Measurements from ENCODE around the gene EPB41L3. TPM values are rescaled to one million over a fixed set of nuclear protein-coding genes. Genes with fewer than 3 reads are reported as not detected.

Gene EPB41L3
- total RNA-seq, 1 experiment from 2014 or later = 0.34 TPM

DNA sequence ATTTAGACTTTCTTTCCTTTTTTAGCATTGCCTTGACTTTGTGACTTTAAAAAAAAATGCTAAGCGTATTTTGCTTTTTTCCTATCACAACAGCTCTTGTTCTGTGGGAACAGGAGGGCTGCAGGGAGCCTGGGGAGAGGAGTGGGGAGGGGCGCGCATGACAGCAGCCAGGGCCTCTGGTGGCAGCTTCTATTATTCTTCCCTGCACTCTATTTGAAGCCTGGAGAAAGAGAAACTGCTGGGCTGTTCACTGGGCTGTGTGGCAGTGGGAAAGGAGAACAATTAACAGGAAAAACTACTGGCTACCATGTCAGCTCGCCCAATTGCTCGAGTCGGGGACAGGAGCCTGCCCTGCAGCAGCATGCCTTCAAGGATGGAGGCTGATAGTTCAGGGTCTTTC, 129.3 kb downstream of the EPB41L3 start:
- no peak overlapping the region for H3K4me2 ChIP-seq (ENCODE audit: low read length)
- H3K9me3 ChIP-seq (ENCODE audit: control insufficient read depth in 1 of 2, insufficient read depth in 1 of 2, low read depth in 1 of 2, low read length in 2 of 2) = peaks cover 3 to 20% of the 10 kb centered on the region in 2 experiments; a peak in 2 of 4 replicates
- no TSS peak for BruUV-seq (replicated peaks)
- no peak overlapping the region for H3K9ac ChIP-seq (ENCODE audit: low read length)
- H3K27ac ChIP-seq (ENCODE audit: low read depth, low read length) = no peak overlapping the region
- no peaks in the 10 kb centered on the region for H3K79me2 ChIP-seq (ENCODE audit: insufficient read depth, low read length)
- H3K9me2 ChIP-seq (ENCODE audit: insufficient read depth) = no peaks in the 10 kb centered on the region
- no peak for ATAC-seq
- H3K4me1 ChIP-seq (ENCODE audit: control insufficient read depth in 1 of 2, insufficient read depth in 2 of 2, low read length in 2 of 2) = no peaks in the 10 kb centered on the region
- CTCF ChIA-PET = no interaction called here
- H3K27me3 ChIP-seq (ENCODE audit: insufficient read depth, low read length) = no peaks in the 10 kb centered on the region
- no peaks in the 10 kb centered on the region for H3K36me3 ChIP-seq (ENCODE audit: control insufficient read depth in 1 of 2, insufficient read depth in 2 of 2, low read length in 2 of 2)
- H4K20me1 ChIP-seq (ENCODE audit: insufficient read depth) = no peaks in the 10 kb centered on the region
- no peak overlapping the region for H3K4me3 ChIP-seq (replicated peaks in 1 of 2; ENCODE audit: low read depth in 1 of 2, low read length in 2 of 2)
- no peak overlapping the region for H2AFZ ChIP-seq (ENCODE audit: low read depth, low read length, poor library complexity, severe bottlenecking)
- RAD21 ChIA-PET (ENCODE audit: low non-redundant PET in 1 of 2, low total read pairs in 2 of 2, uncharacterized antibody in 2 of 2, unreplicated experiment in 2 of 2) = no interaction called here
- no peak for DNase-seq (ENCODE audit: low read depth, low spot score)
- intact Hi-C loops (cut with micrococcal nuclease) = loop anchor here (10.0 kb wide), 1 partner anchor 460 kb away; no protein-coding TSS in a partner anchor
- TF ChIP-seq, protein P1, sequence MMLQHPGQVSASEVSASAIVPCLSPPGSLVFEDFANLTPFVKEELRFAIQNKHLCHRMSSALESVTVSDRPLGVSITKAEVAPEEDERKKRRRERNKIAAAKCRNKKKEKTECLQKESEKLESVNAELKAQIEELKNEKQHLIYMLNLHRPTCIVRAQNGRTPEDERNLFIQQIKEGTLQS (IDR thresholded peaks at IDR 0.05) = no peak
- TF ChIP-seq ZNF274 (IDR thresholded peaks at IDR 0.05; ENCODE audit: low read depth, low read length) (no peak), CBX3 (IDR thresholded peaks at IDR 0.05; ENCODE audit: low read depth) (no peak), ELF1 (IDR thresholded peaks at IDR 0.05; ENCODE audit: borderline replicate concordance, low read depth) (no peak)
- POLR2A ChIA-PET = no interaction called here

DNA sequence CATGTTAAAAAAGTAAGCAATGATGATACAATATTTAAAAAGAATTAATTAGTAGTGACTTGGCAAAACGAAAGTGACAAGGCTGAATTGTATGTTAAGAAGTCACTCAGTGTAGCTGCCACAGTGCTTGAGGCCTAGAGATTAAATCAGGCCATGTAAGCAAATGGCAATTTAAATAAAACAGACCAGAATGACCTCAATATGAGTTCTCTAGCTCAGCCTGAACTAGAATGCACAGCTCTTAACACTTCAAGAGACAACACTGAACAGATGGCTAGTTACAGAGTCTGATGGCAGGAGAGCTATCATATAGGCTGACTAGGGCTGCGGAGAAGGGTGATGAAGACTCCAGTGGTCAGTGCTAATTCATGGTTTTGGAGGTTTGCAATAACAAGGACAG, 130.3 kb downstream of the EPB41L3 start:
- no peak overlapping the region for H3K4me3 ChIP-seq (replicated peaks in 1 of 2; ENCODE audit: low read depth in 1 of 2, low read length in 2 of 2)
- intact Hi-C loops (cut with micrococcal nuclease) = loop anchor here (10.0 kb wide), 1 partner anchor 461 kb away; no protein-coding TSS in a partner anchor
- no peaks in the 10 kb centered on the region for H4K20me1 ChIP-seq (ENCODE audit: insufficient read depth)
- H3K79me2 ChIP-seq (ENCODE audit: insufficient read depth, low read length) = no peaks in the 10 kb centered on the region
- no peaks in the 10 kb centered on the region for H3K36me3 ChIP-seq (ENCODE audit: control insufficient read depth in 1 of 2, insufficient read depth in 2 of 2, low read length in 2 of 2)
- H3K27ac ChIP-seq (ENCODE audit: low read depth, low read length) = no peak overlapping the region
- H3K9ac ChIP-seq (ENCODE audit: low read length) = no peak overlapping the region
- H3K4me2 ChIP-seq (ENCODE audit: low read length) = no peak overlapping the region
- H3K27me3 ChIP-seq (ENCODE audit: insufficient read depth, low read length) = no peaks in the 10 kb centered on the region
- RAD21 ChIA-PET (ENCODE audit: low non-redundant PET in 1 of 2, low total read pairs in 2 of 2, uncharacterized antibody in 2 of 2, unreplicated experiment in 2 of 2) = no interaction called here
- POLR2A ChIA-PET = no interaction called here
- H2AFZ ChIP-seq (ENCODE audit: low read depth, low read length, poor library complexity, severe bottlenecking) = no peak overlapping the region
- H3K9me3 ChIP-seq (ENCODE audit: control insufficient read depth in 1 of 2, insufficient read depth in 1 of 2, low read depth in 1 of 2, low read length in 2 of 2) = peaks cover 6 to 20% of the 10 kb centered on the region in 2 experiments; a peak in 2 of 4 replicates
- ATAC-seq = no peak
- DNase-seq (ENCODE audit: low read depth, low spot score) = no peak
- TF ChIP-seq, protein P2, sequence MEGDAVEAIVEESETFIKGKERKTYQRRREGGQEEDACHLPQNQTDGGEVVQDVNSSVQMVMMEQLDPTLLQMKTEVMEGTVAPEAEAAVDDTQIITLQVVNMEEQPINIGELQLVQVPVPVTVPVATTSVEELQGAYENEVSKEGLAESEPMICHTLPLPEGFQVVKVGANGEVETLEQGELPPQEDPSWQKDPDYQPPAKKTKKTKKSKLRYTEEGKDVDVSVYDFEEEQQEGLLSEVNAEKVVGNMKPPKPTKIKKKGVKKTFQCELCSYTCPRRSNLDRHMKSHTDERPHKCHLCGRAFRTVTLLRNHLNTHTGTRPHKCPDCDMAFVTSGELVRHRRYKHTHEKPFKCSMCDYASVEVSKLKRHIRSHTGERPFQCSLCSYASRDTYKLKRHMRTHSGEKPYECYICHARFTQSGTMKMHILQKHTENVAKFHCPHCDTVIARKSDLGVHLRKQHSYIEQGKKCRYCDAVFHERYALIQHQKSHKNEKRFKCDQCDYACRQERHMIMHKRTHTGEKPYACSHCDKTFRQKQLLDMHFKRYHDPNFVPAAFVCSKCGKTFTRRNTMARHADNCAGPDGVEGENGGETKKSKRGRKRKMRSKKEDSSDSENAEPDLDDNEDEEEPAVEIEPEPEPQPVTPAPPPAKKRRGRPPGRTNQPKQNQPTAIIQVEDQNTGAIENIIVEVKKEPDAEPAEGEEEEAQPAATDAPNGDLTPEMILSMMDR (IDR thresholded peaks at IDR 0.05 in 2 of 3, conservative IDR thresholded peaks at IDR 0.05 in 1 of 3; ENCODE audit: borderline replicate concordance in 1 of 3, insufficient read depth in 1 of 3, low read depth in 2 of 3, low read length in 2 of 3) = no peak
- TF ChIP-seq CBX3 (IDR thresholded peaks at IDR 0.05; ENCODE audit: low read depth) (no peak), ZFX (IDR thresholded peaks at IDR 0.05) (no peak), POLR2AphosphoS5 (IDR thresholded peaks at IDR 0.05; ENCODE audit: low read depth, low read length) (no peak), FOSL1 (IDR thresholded peaks at IDR 0.05; ENCODE audit: low read depth) (no peak)
- no peaks in the 10 kb centered on the region for H3K4me1 ChIP-seq (ENCODE audit: control insufficient read depth in 1 of 2, insufficient read depth in 2 of 2, low read length in 2 of 2)
- no peaks in the 10 kb centered on the region for H3K9me2 ChIP-seq (ENCODE audit: insufficient read depth)
- BruUV-seq (replicated peaks) = no TSS peak
- CTCF ChIA-PET = no interaction called here

Measured in HCT116 (cell line).